ENCODE measurements around the gene TAF1C.

DNA sequence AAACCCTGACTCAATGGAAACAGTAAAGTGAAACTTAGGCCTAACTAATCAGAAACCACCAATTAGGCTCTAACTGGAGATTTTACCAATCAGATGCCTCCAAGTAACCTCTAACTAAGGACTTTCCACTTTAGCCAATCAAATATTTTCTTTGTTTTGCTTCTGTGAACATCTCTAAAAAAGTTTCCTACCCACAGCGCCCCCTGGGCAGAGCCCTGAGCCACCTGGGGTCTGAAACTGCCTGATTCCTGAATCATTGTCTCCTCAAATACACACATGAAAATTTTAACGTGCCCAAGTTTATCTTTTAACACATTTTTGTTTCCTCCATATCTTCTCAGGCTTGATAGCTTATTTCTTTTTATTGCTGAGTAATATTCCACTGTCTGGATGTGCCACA is 23.1 kb upstream of the TAF1C start:
- TF ChIP-seq GATA2 (IDR thresholded peaks at IDR 0.05; ENCODE audit: low read depth, low read length) (no peak), GATA3 (IDR thresholded peaks at IDR 0.05; ENCODE audit: low read depth, low read length) (no peak)
